NT2/D1 (cell line): ENCODE measurements around the gene ZNF438.

Experiments used
- YY1 ChIP-seq: IDR thresholded peaks from 2 replicates; pipeline ENCODE4 v1.6.1; 2011; ENCODE audit not compliant: insufficient read length, insufficient read depth
- ZNF274 ChIP-seq: IDR thresholded peaks from 2 replicates; pipeline ENCODE4 v1.6.1; 2011; ENCODE audit warnings: mild to moderate bottlenecking, low read depth, low read length

DNA sequence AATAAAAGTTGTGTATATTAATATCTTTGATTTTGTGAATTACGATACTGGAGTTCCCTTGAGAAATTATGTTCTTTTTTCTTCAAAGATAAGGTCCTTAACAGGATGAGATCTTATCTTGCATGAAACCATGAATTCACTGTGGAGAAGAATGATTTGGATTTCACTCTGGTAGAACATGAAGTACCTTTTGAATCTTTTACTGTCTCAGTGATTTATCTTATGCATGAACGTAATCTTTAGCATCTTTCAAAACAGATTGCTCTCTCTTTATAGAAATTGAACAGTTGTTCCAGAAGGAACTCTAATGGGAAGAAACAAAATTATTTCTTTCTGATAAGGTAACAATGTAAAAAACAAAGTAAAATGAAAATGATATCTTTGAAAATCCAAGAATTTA, 11.0 kb upstream of the ZNF438 start:
- TF ChIP-seq ZNF274 = no peak
- no peak for TF ChIP-seq YY1
